Renal pelvis (tissue), 4 donors: ENCODE results near the gene DIRAS1. TPM values are rescaled to one million over a fixed set of nuclear protein-coding genes. Genes with fewer than 3 reads are reported as not detected.
"Not testable (repeated sequence)": the region's sequence is repeated elsewhere in the genome, so short reads cannot be mapped to it uniquely, and the experiment has no call there.

Experiments
- DNase-seq: peaks from one replicate; pipeline ENCODE4 v3.0.0-alpha.2; 2013
- polyA plus RNA-seq, 3 donors: library from polyadenylated mRNA; unstranded; fragments of 120-200 nt; gene quantifications; one replicate each; pipeline ENCODE4 v1.2.1, GENCODE V29; 2013; ENCODE audit not compliant: insufficient read length in 3 of 3

Gene DIRAS1
- polyA plus RNA-seq, 3 donors: 3.5 to 3.7 (median 3.5) TPM

DNA sequence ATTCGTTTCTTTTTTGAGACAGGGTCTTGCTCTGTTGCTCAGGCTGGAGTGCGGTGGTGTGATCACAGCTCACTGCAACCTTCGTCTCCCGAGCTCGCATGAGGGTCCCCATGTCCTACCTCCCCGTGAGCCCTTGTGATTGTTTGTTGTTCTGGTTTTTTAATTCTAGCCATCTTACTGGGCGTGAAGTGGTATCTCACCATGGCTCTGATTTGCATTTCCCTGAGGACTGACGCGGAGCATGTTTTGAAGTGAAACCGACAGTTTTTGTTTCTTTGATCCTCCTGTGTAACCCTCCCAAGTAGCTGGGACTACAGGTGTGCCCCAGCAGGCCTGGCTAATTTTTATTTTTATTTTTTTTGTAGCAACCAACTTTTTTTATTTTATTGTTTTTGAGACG lies 40.4 kb downstream of the DIRAS1 start:
- no peak for DNase-seq

DNA sequence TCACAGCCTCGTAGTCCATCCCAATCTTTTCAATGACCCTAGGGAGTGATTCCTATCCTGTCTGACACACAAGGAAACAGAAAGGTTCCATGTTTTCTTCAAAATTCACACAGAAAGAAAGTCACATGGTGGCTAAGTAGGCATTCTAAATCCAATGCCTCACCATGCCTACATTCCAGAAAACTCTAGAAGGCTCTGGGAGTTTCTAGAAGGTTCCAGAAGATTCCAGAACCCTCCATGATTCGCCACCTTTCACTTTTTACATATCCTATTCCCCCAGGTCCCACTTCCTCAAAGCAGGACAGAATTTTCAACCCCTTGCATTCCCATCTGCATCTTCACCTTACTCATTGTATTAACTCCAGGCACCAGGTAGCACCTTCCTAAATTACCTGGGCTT lies 41.7 kb downstream of the DIRAS1 start:
- DNase-seq: no peak

DNA sequence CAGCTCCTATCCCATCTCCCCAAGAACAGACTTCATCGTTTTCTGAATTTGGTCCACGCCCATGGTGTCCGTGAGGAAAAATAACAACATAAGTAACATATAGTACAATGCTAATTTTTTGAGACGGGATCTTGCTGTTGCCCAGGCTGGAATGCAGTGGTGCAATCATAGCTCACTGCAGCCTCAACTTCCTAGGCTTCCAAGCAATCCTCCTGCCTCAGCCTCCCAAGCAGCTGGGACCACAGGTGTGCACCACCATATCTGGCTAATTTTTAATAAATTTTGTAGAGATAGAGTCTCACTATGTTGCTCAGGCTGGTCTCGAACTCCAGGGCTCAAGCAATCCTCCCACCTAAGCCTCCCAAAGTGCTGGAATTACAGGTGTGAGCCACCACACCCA lies 42.2 kb downstream of the DIRAS1 start:
- not testable (repeated sequence) for DNase-seq

DNA sequence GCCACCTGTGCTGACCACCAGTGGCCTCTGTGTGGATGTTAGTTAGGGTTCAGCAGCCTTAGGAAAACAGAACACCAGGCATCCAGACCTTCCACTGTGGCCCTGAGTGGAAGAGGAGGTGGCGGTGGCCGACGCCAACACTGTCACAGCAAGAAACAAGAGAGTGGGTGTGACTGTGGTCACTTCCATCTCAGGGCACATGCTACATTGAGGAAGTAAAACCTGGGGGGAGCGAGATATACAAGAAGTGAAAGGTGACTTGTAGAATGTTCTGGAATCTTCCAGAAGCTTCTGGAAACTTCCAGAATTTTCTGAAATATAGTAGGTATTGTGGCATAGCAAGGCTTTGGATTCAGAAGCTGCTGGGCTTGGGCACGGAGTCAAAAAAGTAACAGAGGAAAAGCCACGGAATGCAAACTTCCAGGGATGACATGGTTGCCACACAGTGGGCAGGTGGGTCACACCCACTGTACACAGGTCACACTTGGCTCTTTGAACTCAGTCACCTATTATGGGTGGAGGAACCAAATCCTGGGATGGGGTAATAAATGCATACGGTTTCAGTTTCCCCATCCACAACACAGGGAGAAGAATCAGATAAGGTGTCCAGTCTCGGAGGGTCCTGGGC lies 43.0 kb downstream of the DIRAS1 start:
- no peak for DNase-seq

DNA sequence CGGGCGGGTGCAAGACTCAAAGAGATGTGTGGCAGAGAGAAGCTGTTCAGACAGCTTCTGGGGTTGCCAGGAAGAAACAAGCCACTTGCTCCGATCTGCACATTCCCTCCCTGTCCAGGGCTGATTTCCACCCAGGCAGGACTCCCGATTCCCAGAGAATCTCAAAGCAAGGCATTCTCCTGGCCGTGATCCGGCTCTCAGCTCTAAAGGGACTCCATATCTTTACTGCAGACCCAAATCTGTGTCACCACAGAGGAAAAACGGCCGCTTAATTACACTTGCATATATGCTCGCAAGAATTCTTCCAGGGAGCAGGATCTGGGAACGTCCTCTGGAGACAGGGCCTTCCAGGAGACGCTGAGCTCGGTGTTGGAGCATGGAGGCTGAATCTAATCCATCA lies 44.3 kb downstream of the DIRAS1 start:
- DNase-seq: no peak

DNA sequence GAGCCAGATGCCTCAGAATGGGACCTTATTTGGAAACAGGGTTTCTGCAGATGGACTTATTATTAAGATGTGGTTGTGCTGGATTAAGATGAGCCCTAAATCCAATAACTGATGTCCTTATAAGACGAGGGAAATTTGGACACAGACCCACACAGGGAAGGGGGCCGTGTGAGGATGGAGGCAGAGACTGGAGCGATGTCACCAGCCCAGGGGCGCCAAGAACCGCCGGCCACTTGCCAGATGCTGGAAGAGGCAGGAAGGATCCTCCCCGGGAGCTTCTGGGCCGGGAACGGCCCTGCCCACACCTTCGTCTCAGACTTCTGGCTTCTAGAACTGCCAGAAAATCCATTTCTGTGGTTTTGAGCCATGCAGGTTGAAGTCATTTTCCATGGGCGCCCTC lies 45.3 kb downstream of the DIRAS1 start:
- no peak for DNase-seq

DNA sequence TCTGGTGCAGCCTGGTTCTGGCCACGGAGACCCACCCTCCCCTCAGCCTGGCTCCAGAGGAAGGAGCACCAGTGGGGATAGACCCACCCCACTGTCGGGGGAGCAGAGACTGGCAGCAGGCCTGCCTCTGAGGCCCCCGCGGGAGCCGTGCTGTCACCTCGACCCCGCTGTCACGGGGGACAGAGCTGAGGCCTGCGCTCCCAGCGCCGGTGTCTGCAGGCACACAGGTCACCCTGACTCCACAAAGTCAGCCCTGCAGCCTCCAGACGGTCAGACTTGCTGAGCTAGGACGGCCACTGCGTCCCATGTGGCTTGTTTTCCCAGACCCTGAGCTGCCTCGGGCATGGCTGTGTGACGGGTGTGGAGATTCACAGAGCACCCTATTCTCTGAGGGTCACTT lies 51.0 kb downstream of the DIRAS1 start:
- no peak for DNase-seq

DNA sequence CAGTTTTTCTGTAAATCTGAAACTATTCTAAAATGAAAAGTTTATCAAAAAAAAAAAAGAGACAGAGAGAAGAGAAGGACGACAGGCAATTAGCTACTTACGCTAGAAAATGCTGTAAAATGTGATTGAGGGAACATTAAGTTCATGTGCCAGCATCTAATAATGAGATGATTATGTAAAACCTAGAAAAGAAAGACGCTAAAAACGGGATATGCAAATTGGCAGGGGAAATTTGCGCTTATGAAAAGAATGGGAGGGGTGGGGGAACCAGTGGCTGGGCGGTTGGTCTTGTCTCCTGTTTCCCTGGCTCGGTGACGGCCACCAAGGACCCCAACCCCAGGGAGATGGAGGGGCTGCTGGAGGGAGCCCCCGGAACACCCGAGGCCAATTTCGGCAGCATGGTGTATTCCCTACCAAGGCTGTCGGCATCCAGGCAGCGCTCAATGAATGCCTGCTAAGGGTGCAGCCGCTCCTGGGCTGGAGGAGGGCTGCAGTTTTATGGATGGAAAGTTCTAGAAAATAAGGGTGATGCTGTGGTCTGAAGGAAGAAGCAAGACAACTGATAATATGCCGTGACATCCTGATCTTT lies 52.9 kb downstream of the DIRAS1 start:
- DNase-seq: no peak

DNA sequence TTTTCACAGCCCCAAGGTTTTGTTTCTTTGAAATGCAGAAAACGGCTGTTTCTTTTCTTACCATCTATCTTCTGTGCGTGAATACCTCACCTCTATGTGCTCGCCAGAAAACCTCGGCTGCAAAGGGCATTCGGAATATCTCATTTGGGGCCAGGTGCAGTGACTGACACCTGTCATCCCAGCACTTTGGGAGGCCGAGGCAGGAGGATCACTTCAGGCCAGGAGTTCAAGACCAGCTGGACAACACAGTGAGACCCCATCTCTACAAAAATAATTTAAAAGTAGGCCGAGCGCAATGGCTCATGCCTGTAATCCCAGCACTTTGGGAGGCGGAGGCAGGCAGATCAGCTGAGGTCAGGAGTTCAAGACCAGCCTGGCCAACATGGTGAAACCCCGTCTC lies 53.8 kb downstream of the DIRAS1 start:
- DNase-seq: not testable (repeated sequence)

DNA sequence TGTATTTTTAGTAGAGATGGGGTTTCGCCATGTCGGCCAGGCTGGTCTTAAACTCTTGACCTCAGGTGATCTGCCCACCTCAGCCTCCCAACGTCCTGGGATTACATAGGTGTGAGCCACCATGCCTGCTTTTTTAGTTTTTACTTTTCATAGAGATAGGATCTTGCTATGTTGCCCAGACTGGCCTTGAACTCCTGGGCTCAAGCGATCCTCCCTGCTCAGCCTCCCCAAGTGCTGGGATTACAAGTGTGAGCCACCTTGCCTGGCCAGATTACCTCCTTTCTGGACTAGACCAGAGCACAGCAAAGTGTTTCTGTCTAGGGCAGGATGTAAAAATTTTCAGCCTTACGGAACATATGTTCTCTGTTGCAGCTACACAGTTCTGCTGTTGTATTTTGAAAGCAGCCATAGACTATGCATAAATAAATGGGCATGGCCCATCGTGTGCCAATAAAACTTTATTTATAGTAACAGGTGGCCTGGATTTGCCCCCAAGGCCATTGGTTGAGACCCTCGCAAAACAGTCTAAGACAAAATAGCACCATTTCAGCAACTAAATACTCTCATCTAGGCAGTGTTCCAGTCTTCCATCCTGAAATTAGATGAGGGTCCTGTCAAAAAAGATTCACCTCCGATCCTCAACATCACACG lies 54.7 kb downstream of the DIRAS1 start:
- DNase-seq: no peak

DNA sequence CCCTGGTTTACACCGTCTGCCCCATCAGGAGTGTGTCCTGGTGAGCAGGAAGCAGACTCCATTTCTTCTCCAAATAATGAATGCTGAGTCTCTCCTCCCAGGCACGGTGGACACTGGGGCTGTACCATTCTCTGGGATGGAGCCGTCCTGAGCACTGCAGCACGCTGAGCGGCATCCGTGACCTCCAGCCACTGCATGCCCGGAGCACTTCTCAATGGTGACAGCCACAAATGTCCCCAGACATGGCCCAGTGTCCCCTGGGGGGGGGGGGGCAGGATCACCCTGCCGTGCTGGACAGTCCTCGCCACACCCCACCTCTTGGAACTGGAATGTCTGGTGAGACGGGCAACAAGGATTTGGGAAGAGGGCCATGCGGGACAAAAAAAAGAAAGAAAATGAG lies 56.1 kb downstream of the DIRAS1 start:
- no peak for DNase-seq

Other genes with a start within 250 kb of the DIRAS1 start
- 10 to 100 TPM in 2 of 3 donors, 1 to 10 TPM in 1; 9.9 to 10.5 (median 10.1) TPM for gene GADD45B, start 245.2 kb downstream of the DIRAS1 start, polyA plus RNA-seq
- gene GNG7, start 18.7 kb downstream of the DIRAS1 start, polyA plus RNA-seq: 1 to 10 TPM; 6.5 to 7.3 (median 6.8) TPM
- 10 to 100 TPM; 28.4 to 36.9 (median 29.5) TPM for gene SLC39A3, start 18.6 kb upstream of the DIRAS1 start, polyA plus RNA-seq
- gene SGTA, start 61.9 kb upstream of the DIRAS1 start, polyA plus RNA-seq: 10 to 100 TPM; 61.2 to 72.9 (median 67.5) TPM
- gene THOP1, start 64.1 kb upstream of the DIRAS1 start, polyA plus RNA-seq: 10 to 100 TPM; 58.7 to 64.8 (median 58.7) TPM
- gene ZNF554, start 98.5 kb upstream of the DIRAS1 start, polyA plus RNA-seq: 10 to 100 TPM in 2 of 3 donors, 1 to 10 TPM in 1; 8.1 to 11.3 (median 10.5) TPM
- 10 to 100 TPM; 11.0 to 15.1 (median 11.3) TPM for gene ZNF555, start 120.1 kb upstream of the DIRAS1 start, polyA plus RNA-seq
- 1 to 10 TPM in 1 of 3 donors, under 1 TPM in 2; 0.64 to 2.1 (median 0.74) TPM for gene ZNF556, start 146.0 kb upstream of the DIRAS1 start, polyA plus RNA-seq
- gene ZNF57, start 179.6 kb upstream of the DIRAS1 start, polyA plus RNA-seq: 1 to 10 TPM; 5.7 to 8.1 (median 6.7) TPM
- 1 to 10 TPM; 7.5 to 9.1 (median 7.6) TPM for gene ZNF77, start 223.6 kb upstream of the DIRAS1 start, polyA plus RNA-seq